PC-9 (cell line): ENCODE data around the gene EBPL. TPM values are rescaled to one million over a fixed set of nuclear protein-coding genes. Genes with fewer than 3 reads are reported as not detected.

ENCODE experiments used
- BruUV-seq: library from RNA; stranded (reverse); fragments of 400-500 nt; replicated peaks from 2 replicates; lab custom pipeline; 2021; lab: Mats Ljungman, UMichigan
- CTCF ChIA-PET: fragments of 300-600 bp; sonication (Branson Sonifier 250); formaldehyde crosslinking; loops from one replicate; lab custom pipeline; 2022; ENCODE audit warnings: antibody characterized with exemption; lab: Charles Lee
- POLR2A ChIA-PET: fragments of 300-600 bp; sonication (Branson Sonifier 250); formaldehyde crosslinking; loops from one replicate; lab custom pipeline; 2022; ENCODE audit warnings: antibody characterized with exemption; ENCODE audit not compliant: unreplicated experiment; lab: Charles Lee
- DNase-seq, 2 experiments: peaks; one replicate each; pipeline versions ENCODE4 v3.0.0 to v3.0.0-alpha.2; 2015 to 2022; ENCODE audit warnings: mixed read lengths in 1 of 2
- H2AFZ ChIP-seq: fragments of 200-600 bp; sonication (generic); 2 replicates; pipeline ENCODE4 v1.8.1; 2017; ENCODE audit warnings: antibody characterized with exemption
- H3F3A ChIP-seq: fragments of 200-600 bp; sonication (generic); 2 replicates; pipeline ENCODE4 v1.8.1; 2017; ENCODE audit warnings: antibody characterized with exemption, mild to moderate bottlenecking, low read depth; ENCODE audit not compliant: insufficient read depth
- H3K27ac ChIP-seq: fragments of 200-600 bp; sonication (generic); 2 replicates; pipeline ENCODE4 v1.6.1; 2016; ENCODE audit warnings: mixed run types
- H3K27me3 ChIP-seq: fragments of 200-600 bp; sonication (generic); 2 replicates; pipeline ENCODE4 v1.6.1; 2016; ENCODE audit warnings: low read depth, mixed run types; ENCODE audit not compliant: insufficient read depth
- H3K36me3 ChIP-seq: fragments of 200-600 bp; sonication (generic); 2 replicates; pipeline ENCODE4 v1.6.1; 2016; ENCODE audit warnings: low read depth, mixed run types
- H3K4me1 ChIP-seq: fragments of 200-600 bp; sonication (generic); replicated peaks from 2 replicates; pipeline ENCODE4 v1.6.1; 2016; ENCODE audit warnings: mixed run types; ENCODE audit not compliant: insufficient read depth
- H3K4me2 ChIP-seq: fragments of 200-600 bp; sonication (generic); 2 replicates; pipeline ENCODE4 v1.6.1; 2017; ENCODE audit warnings: mixed run types
- H3K4me3 ChIP-seq: fragments of 200-600 bp; sonication (generic); 2 replicates; pipeline ENCODE4 v1.6.1; 2016; ENCODE audit warnings: mixed run types
- H3K79me2 ChIP-seq: fragments of 200-600 bp; sonication (generic); 2 replicates; pipeline ENCODE4 v1.6.1; 2017; ENCODE audit warnings: low read depth, mixed run types
- H3K9me2 ChIP-seq: fragments of 200-600 bp; sonication (generic); 2 replicates; pipeline ENCODE4 v1.8.1; 2017; ENCODE audit warnings: mild to moderate bottlenecking; ENCODE audit not compliant: insufficient read depth
- H3K9me3 ChIP-seq: fragments of 200-600 bp; sonication (generic); 2 replicates; pipeline ENCODE4 v1.8.1; 2016; ENCODE audit warnings: low read depth; ENCODE audit not compliant: insufficient read depth
- H4K20me1 ChIP-seq: fragments of 200-600 bp; sonication (generic); 2 replicates; pipeline ENCODE4 v1.8.1; 2017; ENCODE audit not compliant: insufficient read depth
- EZH2 ChIP-seq: fragments of 200-600 bp; sonication (generic); IDR thresholded peaks from 2 replicates; pipeline ENCODE4 v1.8.0; 2017; ENCODE audit warnings: antibody characterized with exemption, low read depth
- intact Hi-C: fragments of 100-400 bp; cut with micrococcal nuclease; formaldehyde crosslinking; loops from one replicate; pipeline ENCODE4 v1.10.0; 2022; ENCODE audit not compliant: unreplicated experiment
- total RNA-seq: library from RNA; stranded (reverse); gene quantifications from 2 replicates; pipeline ENCODE4 v1.2.3, GENCODE V29; 2021
- TF ChIP-seq, protein P1 (sequence below): fragments of 200-600 bp; sonication (generic); conservative IDR thresholded peaks from 2 replicates; pipeline ENCODE4 v1.6.1; 2017; ENCODE audit warnings: mixed run types, antibody characterized with exemption, mild to moderate bottlenecking, moderate library complexity

Gene EBPL
- total RNA-seq, 1 experiment from 2014 or later, result 77.0 TPM

GRCh38 chr13:49641801-49642291, 49.4 kb downstream of the EBPL start:
- Histone ChIP-seq H3K36me3 (no peaks in the 10 kb centered on the region), H3K27me3 (no peaks in the 10 kb centered on the region), H3K9me2 (no peaks in the 10 kb centered on the region), H3K27ac (no peak overlapping the region), H3K4me3 (no peak overlapping the region), H4K20me1 (no peaks in the 10 kb centered on the region), H3K4me1 (peaks cover 24% of the 10 kb centered on the region), H3K4me2 (peak overlapping the region; percentile 46), H2AFZ (no peak overlapping the region), H3K9me3 (no peaks in the 10 kb centered on the region), H3K79me2 (no peaks in the 10 kb centered on the region), H3F3A (no peaks in the 10 kb centered on the region)
- ChIA-PET POLR2A (interaction anchor here (0.6 to 0.7 kb wide), 3 partner anchors 34 to 1640 kb away, joined by 4 to 19 read pairs (median 4); no protein-coding TSS in a partner anchor), CTCF (interaction anchor here (0.6 kb wide), 1 partner anchor 312 kb away, joined by 4 read pairs; no protein-coding TSS in a partner anchor)
- TF ChIP-seq, protein P1, sequence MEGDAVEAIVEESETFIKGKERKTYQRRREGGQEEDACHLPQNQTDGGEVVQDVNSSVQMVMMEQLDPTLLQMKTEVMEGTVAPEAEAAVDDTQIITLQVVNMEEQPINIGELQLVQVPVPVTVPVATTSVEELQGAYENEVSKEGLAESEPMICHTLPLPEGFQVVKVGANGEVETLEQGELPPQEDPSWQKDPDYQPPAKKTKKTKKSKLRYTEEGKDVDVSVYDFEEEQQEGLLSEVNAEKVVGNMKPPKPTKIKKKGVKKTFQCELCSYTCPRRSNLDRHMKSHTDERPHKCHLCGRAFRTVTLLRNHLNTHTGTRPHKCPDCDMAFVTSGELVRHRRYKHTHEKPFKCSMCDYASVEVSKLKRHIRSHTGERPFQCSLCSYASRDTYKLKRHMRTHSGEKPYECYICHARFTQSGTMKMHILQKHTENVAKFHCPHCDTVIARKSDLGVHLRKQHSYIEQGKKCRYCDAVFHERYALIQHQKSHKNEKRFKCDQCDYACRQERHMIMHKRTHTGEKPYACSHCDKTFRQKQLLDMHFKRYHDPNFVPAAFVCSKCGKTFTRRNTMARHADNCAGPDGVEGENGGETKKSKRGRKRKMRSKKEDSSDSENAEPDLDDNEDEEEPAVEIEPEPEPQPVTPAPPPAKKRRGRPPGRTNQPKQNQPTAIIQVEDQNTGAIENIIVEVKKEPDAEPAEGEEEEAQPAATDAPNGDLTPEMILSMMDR, result no peak
- TF ChIP-seq EZH2, result no peak
- no TSS peak for BruUV-seq
- DNase-seq, result peak; percentile 46 to 73
- intact Hi-C loops, result no loop called here

- POLR2A ChIA-PET, result no interaction called here
Observed at GRCh38 chr13:49638744-49639072, 52.6 kb downstream of the EBPL start.

DNA sequence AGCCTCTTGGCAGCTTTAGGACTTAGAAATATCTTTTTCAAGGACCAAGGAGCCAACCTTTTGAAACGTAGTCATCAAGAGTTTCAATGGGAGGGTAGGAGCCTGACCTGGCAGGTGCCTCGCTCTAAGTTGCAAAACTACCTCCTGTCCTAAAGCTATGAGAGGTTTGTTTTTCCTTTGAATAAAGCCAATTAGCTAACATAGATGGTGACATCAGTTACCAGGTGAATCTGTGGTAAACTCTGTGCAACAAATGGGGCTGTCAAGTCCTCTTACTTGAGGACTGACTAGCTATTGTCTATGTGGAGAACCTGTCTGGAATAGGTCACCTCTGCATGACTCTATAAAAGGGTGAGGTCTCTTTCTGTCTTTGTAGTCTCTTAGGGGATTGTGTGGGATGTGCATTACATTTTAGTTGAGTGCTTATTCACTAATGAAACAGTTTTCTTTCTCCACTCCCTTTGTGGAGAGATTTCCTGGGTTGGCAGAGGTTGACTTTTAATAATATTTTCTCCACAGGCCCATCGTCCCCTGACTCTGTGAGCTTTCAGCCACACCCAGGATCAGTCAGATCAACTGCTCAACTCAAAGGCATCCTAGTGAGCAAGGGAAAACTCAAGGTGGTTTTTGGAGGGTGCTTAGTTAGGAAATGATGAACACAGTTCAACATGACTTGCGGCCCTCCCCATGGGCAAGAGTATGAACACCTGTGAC, 53.1 kb downstream of the EBPL start:
- Histone ChIP-seq H3K79me2 (no peaks in the 10 kb centered on the region), H3K27ac (no peak overlapping the region), H3F3A (no peaks in the 10 kb centered on the region), H2AFZ (no peak overlapping the region), H3K4me2 (no peak overlapping the region), H3K9me3 (no peaks in the 10 kb centered on the region), H4K20me1 (no peaks in the 10 kb centered on the region), H3K4me3 (no peak overlapping the region), H3K9me2 (no peaks in the 10 kb centered on the region), H3K4me1 (peaks cover 24% of the 10 kb centered on the region), H3K36me3 (no peaks in the 10 kb centered on the region), H3K27me3 (no peaks in the 10 kb centered on the region)
- intact Hi-C loops, result no loop called here
- no TSS peak for BruUV-seq
- TF ChIP-seq, protein P1, result no peak
- no peak for TF ChIP-seq EZH2
- no peak for DNase-seq
- ChIA-PET CTCF (no interaction called here), POLR2A (interaction anchor here (0.5 to 0.7 kb wide), 2 partner anchors 122 to 142 kb away, joined by 3 read pairs; no protein-coding TSS in a partner anchor)

More at GRCh38 chr13:49638744-49639072, 52.6 kb downstream of the EBPL start:
- H3K4me3 ChIP-seq, result no peak overlapping the region
- H3K27ac ChIP-seq, result no peak overlapping the region
- no peaks in the 10 kb centered on the region for H3K9me2 ChIP-seq
- CTCF ChIA-PET, result no interaction called here
- H3F3A ChIP-seq, result no peaks in the 10 kb centered on the region
- intact Hi-C loops, result no loop called here
- H2AFZ ChIP-seq, result no peak overlapping the region
- no peaks in the 10 kb centered on the region for H3K27me3 ChIP-seq
- DNase-seq, result no peak
- H3K79me2 ChIP-seq, result no peaks in the 10 kb centered on the region
- BruUV-seq, result no TSS peak
- H3K4me2 ChIP-seq, result no peak overlapping the region
- no peak for TF ChIP-seq EZH2
- TF ChIP-seq, protein P1, result no peak
- H3K36me3 ChIP-seq, result no peaks in the 10 kb centered on the region
- H4K20me1 ChIP-seq, result no peaks in the 10 kb centered on the region
- peaks cover 24% of the 10 kb centered on the region for H3K4me1 ChIP-seq
- no peaks in the 10 kb centered on the region for H3K9me3 ChIP-seq
